ENCODE data around the gene SLU7.

The SLU7 gene

GRCh38 chr5:160464466-160464797, 45.6 kb upstream of the SLU7 start:
- DNase-seq, result no peak
- H3K4me3 Mint-ChIP-seq, result no peak overlapping the region
- H3K9me3 Mint-ChIP-seq, result peaks cover 18% of the 10 kb centered on the region
- peaks cover 25% of the 10 kb centered on the region for H3K4me1 Mint-ChIP-seq
- no peak for TF ChIP-seq CTCF (IDR thresholded peaks at IDR 0.05)
- H3K27ac Mint-ChIP-seq, result no peak overlapping the region
- H3K36me3 Mint-ChIP-seq (ENCODE audit: low read depth), result no peaks in the 10 kb centered on the region
- H3K27me3 Mint-ChIP-seq (ENCODE audit: low read depth, poor library complexity), result peaks cover 8% of the 10 kb centered on the region

- no peak overlapping the region for H3K4me3 Mint-ChIP-seq
- peaks cover 23% of the 10 kb centered on the region for H3K4me1 Mint-ChIP-seq
- H3K9me3 Mint-ChIP-seq, result peaks cover 18% of the 10 kb centered on the region
- H3K27me3 Mint-ChIP-seq (ENCODE audit: low read depth, poor library complexity), result peaks cover 8% of the 10 kb centered on the region
- H3K36me3 Mint-ChIP-seq (ENCODE audit: low read depth), result no peaks in the 10 kb centered on the region
- no peak for TF ChIP-seq CTCF (IDR thresholded peaks at IDR 0.05)
- DNase-seq, result no peak
- no peak overlapping the region for H3K27ac Mint-ChIP-seq
Observed at GRCh38 chr5:160463740-160464465, 45.0 kb upstream of the SLU7 start.

GRCh38 chr5:160463227-160463626, 44.3 kb upstream of the SLU7 start:
- DNase-seq, result no peak
- no peak overlapping the region for H3K4me3 Mint-ChIP-seq
- H3K27me3 Mint-ChIP-seq (ENCODE audit: low read depth, poor library complexity), result peaks cover 8% of the 10 kb centered on the region
- H3K4me1 Mint-ChIP-seq, result peaks cover 21% of the 10 kb centered on the region
- no peak for TF ChIP-seq CTCF (IDR thresholded peaks at IDR 0.05)
- H3K36me3 Mint-ChIP-seq (ENCODE audit: low read depth), result no peaks in the 10 kb centered on the region
- peaks cover 18% of the 10 kb centered on the region for H3K9me3 Mint-ChIP-seq
- no peak overlapping the region for H3K27ac Mint-ChIP-seq

- Mint-ChIP-seq H3K9me3 (peaks cover 18% of the 10 kb centered on the region), H3K36me3 (ENCODE audit: low read depth) (no peaks in the 10 kb centered on the region)
Observed at GRCh38 chr5:160462167-160462566, 43.3 kb upstream of the SLU7 start.

GRCh38 chr5:160461378-160461777, 42.5 kb upstream of the SLU7 start:
- H3K4me1 Mint-ChIP-seq, result peaks cover 11% of the 10 kb centered on the region
- no peak for DNase-seq
- peaks cover 8% of the 10 kb centered on the region for H3K27me3 Mint-ChIP-seq (ENCODE audit: low read depth, poor library complexity)
- H3K9me3 Mint-ChIP-seq, result peaks cover 18% of the 10 kb centered on the region
- no peak overlapping the region for H3K4me3 Mint-ChIP-seq
- no peak for TF ChIP-seq CTCF (IDR thresholded peaks at IDR 0.05)
- no peak overlapping the region for H3K27ac Mint-ChIP-seq
- no peaks in the 10 kb centered on the region for H3K36me3 Mint-ChIP-seq (ENCODE audit: low read depth)

More at GRCh38 chr5:160462167-160462566, 43.3 kb upstream of the SLU7 start:
- Mint-ChIP-seq H3K4me1 (peaks cover 11% of the 10 kb centered on the region), H3K4me3 (no peak overlapping the region), H3K27me3 (ENCODE audit: low read depth, poor library complexity) (peaks cover 8% of the 10 kb centered on the region), H3K27ac (no peak overlapping the region)
- no peak for DNase-seq
- no peak for TF ChIP-seq CTCF (IDR thresholded peaks at IDR 0.05)

- Mint-ChIP-seq H3K27me3 (ENCODE audit: low read depth, poor library complexity) (peaks cover 8% of the 10 kb centered on the region), H3K36me3 (ENCODE audit: low read depth) (no peaks in the 10 kb centered on the region), H3K4me3 (no peak overlapping the region), H3K4me1 (peaks cover 11% of the 10 kb centered on the region), H3K9me3 (peaks cover 18% of the 10 kb centered on the region), H3K27ac (no peak overlapping the region)
- no peak for TF ChIP-seq CTCF (IDR thresholded peaks at IDR 0.05)
- no peak for DNase-seq
Observed at GRCh38 chr5:160460377-160461049, 41.6 kb upstream of the SLU7 start.

Data from nephron progenitor cell (in vitro differentiated cells).